ENCODE measurements around the gene TAF15. TPM values are rescaled to one million over a fixed set of nuclear protein-coding genes. Genes with fewer than 3 reads are reported as not detected.

The TAF15 gene
- total RNA-seq, 2 donors from 2014 or later, result 35.7 to 91.1 TPM

DNA sequence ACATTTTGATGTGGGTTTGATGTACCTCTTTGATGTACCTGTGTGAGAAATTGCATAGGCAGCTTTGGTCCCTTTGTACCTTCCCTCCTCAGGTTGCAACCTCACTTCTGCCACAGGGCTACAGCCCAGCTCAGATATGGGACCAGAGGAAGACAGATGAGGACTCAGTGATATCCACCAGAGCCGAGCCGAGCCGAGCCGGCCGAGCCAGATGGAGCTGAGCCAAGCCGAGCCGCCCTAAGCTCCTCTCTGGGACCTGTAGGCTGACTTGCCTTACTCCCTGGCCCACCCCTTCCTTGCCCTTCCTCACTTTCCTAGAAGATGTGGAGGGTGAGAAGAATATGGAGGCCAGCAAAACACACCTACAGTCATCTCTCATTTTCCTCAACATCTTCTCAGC is 55.6 kb downstream of the TAF15 start:
- no peak for ATAC-seq (ENCODE audit: insufficient number of reproducible peaks, low FRiP score, low read depth)
- no peak for DNase-seq (ENCODE audit: low spot score)
- Histone ChIP-seq H3K36me3 (no peaks in the 10 kb centered on the region), H3K27ac (no peak overlapping the region), H3K27me3 (replicated peaks; ENCODE audit: insufficient read depth) (no peaks in the 10 kb centered on the region), H3K4me3 (no peak overlapping the region), H3K4me1 (ENCODE audit: control insufficient read depth in 1 of 2, low read depth in 2 of 2) (peaks cover 6 to 14% of the 10 kb centered on the region in 2 donors), H3K9me3 (no peaks in the 10 kb centered on the region)
- TF ChIP-seq, protein P1, sequence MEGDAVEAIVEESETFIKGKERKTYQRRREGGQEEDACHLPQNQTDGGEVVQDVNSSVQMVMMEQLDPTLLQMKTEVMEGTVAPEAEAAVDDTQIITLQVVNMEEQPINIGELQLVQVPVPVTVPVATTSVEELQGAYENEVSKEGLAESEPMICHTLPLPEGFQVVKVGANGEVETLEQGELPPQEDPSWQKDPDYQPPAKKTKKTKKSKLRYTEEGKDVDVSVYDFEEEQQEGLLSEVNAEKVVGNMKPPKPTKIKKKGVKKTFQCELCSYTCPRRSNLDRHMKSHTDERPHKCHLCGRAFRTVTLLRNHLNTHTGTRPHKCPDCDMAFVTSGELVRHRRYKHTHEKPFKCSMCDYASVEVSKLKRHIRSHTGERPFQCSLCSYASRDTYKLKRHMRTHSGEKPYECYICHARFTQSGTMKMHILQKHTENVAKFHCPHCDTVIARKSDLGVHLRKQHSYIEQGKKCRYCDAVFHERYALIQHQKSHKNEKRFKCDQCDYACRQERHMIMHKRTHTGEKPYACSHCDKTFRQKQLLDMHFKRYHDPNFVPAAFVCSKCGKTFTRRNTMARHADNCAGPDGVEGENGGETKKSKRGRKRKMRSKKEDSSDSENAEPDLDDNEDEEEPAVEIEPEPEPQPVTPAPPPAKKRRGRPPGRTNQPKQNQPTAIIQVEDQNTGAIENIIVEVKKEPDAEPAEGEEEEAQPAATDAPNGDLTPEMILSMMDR (IDR thresholded peaks at IDR 0.05), result no peak

DNA sequence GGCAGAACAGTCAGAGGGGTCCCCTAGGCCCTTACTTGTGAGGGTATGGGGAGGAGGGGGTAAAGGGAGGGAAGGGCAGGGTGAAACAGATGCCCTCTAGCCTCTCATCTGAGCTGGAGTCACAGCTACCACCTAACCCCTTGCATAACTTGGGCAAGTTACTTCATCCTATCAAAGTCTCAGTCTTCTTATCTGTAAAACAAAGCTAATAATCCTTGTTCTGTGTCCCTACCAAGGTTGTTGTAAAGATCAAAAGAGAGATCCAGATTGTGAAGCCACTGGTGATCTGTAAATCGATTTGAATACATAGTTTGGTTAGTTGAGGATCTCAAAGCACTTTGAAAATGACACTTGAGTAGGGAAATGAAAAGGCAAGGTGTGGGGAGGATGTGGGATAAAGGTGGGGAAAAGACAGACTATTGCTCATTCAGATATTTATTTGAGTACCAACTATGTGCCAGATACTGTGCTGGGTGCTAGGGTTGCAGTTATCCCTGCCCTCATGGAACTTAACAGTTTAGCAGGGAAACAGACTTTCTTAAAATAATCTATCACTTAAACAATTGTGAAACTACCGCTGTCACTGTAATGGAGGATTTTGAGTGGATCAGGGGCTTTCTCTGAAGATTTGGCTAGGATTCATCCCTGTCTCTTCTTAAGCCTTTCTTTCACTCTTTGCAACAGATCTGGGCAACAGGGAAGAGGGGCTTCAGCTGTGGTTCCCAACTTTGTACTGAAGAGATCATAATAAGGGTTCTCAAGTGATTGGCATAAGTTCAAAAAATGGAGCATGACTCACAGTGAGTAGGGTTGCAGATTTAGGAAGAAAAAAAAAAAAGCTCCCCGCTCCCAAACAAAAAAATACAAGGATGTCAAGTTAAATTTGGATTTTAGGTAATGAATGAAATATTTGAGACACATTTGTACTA is 56.4 kb downstream of the TAF15 start:
- DNase-seq (ENCODE audit: low spot score), result no peak
- no peak overlapping the region for H3K4me3 ChIP-seq
- TF ChIP-seq, protein P1 (IDR thresholded peaks at IDR 0.05), result no peak
- H3K27ac ChIP-seq, result no peak overlapping the region
- no peaks in the 10 kb centered on the region for H3K36me3 ChIP-seq
- H3K4me1 ChIP-seq (ENCODE audit: control insufficient read depth in 1 of 2, low read depth in 2 of 2), result peaks cover 6 to 14% of the 10 kb centered on the region in 2 donors
- H3K9me3 ChIP-seq, result no peaks in the 10 kb centered on the region
- ATAC-seq (ENCODE audit: insufficient number of reproducible peaks, low FRiP score, low read depth), result no peak
- H3K27me3 ChIP-seq (replicated peaks; ENCODE audit: insufficient read depth), result no peaks in the 10 kb centered on the region

DNA sequence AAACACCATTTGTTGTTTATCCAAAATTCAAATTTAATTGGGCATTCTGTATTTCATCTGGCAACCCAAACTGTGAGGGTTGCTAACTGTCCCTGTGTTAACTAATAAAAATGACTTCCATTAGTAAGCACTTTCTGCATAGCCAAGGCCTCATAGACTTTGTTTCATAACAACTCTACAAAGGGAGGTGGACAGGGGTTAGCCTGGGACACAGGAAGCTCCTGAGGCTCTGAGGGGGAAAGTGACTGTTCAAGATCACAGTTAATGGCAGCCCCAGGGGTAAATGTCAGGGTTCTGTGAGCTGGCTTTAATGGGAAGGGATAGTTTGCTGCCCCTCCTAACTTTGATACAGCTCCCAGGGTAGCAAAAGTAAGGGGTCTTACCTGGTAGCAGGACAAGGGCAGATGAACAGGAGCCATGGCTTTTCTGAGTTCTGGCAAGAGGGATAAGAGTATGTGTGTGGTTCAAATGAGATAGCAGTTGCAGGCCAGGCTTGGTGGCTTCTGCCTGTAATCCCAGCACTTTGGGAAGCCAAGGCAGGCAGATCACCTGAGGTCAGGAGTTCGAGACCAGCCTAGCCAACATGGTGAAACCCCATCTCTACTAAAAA is 57.2 kb downstream of the TAF15 start:
- TF ChIP-seq, protein P1 (IDR thresholded peaks at IDR 0.05), result no peak
- Histone ChIP-seq H3K4me3 (no peak overlapping the region), H3K27ac (no peak overlapping the region), H3K27me3 (replicated peaks; ENCODE audit: insufficient read depth) (no peaks in the 10 kb centered on the region), H3K36me3 (no peaks in the 10 kb centered on the region), H3K9me3 (no peaks in the 10 kb centered on the region), H3K4me1 (ENCODE audit: control insufficient read depth in 1 of 2, low read depth in 2 of 2) (peaks cover 6 to 14% of the 10 kb centered on the region in 2 donors)
- ATAC-seq (ENCODE audit: insufficient number of reproducible peaks, low FRiP score, low read depth) (no peak), DNase-seq (ENCODE audit: low spot score) (no peak)

DNA sequence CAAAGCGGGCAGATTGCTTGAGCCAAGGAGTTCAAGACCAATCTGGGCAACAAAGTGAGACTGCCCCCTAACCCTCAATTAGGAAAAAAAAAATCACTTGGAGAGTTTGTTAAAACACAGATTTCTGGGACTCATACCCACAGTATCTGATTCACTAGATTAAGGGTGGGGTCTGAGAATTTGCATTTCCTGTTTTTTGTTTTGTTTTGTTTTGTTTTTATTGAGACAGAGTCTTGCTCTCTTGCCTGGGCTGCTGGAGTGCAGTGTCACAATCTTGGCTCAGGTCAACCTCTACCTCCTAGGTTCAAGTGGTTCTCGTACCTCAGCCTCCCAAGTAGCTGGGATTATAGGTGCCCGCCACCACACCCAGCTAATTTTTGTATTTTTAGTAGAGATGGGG is 58.3 kb downstream of the TAF15 start:
- Histone ChIP-seq H3K9me3 (no peaks in the 10 kb centered on the region), H3K4me1 (ENCODE audit: control insufficient read depth in 1 of 2, low read depth in 2 of 2) (peaks cover 6 to 14% of the 10 kb centered on the region in 2 donors), H3K27me3 (replicated peaks; ENCODE audit: insufficient read depth) (no peaks in the 10 kb centered on the region), H3K27ac (no peak overlapping the region), H3K36me3 (no peaks in the 10 kb centered on the region), H3K4me3 (no peak overlapping the region)
- TF ChIP-seq, protein P1 (IDR thresholded peaks at IDR 0.05), result no peak
- no peak for DNase-seq (ENCODE audit: low spot score)
- no peak for ATAC-seq (ENCODE audit: insufficient number of reproducible peaks, low FRiP score, low read depth)

DNA sequence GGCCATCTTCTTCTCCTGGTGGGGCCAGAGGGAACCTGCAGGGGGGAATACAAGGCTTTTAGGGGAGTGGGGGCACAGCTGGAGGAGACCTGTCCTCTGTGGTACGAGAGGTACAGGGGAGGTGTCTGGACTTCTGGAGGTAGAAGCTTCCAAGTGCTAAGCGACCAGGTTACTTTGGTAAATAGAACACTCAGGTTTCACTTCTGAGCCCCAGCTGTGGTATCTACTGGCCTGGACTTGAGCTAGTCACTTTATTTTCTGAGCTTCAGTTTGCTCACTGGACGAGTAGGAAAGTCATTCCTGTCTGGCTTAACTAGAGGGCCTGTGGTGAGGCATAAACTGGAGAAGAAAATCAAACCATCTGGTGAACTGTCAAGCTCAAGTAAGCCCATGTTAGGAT is 59.5 kb downstream of the TAF15 start, which contains the start of gene HEATR9:
Gene HEATR9, minus strand, starts transcription at position 155 of the 400 bp plus-strand sequence. Its CDS starts 149 bp downstream, at position 6.
- Histone ChIP-seq H3K27me3 (replicated peaks; ENCODE audit: insufficient read depth) (no peaks in the 10 kb centered on the region), H3K36me3 (no peaks in the 10 kb centered on the region), H3K9me3 (no peaks in the 10 kb centered on the region), H3K4me3 (no peak within 1 kb of the TSS), H3K4me1 (ENCODE audit: control insufficient read depth in 1 of 2, low read depth in 2 of 2) (peaks cover 6 to 14% of the 10 kb centered on the region in 2 donors), H3K27ac (no peak within 1 kb of the TSS)
- DNase-seq (ENCODE audit: low spot score) (no peak), ATAC-seq (ENCODE audit: insufficient number of reproducible peaks, low FRiP score, low read depth) (no peak)
- TF ChIP-seq, protein P1 (IDR thresholded peaks at IDR 0.05), result no peak

Measured in thoracic aorta (tissue), 2 donors.